HepG2 (cell line): ENCODE data around the gene HIPK4. TPM values are rescaled to one million over a fixed set of nuclear protein-coding genes. Genes with fewer than 3 reads are reported as not detected.

ENCODE experiments used
- ARHGAP35 ChIP-seq: sonication (generic); formaldehyde crosslinking; IDR thresholded peaks from 2 replicates; pipeline ENCODE4 v1.9.0; 2022; ENCODE audit warnings: mild to moderate bottlenecking, inconsistent platforms, moderate library complexity, missing genetic modification reagents, borderline replicate concordance
- ATF2 ChIP-seq: sonication (generic); formaldehyde crosslinking; IDR thresholded peaks from 2 replicates; pipeline ENCODE4 v1.4.0; 2020; ENCODE audit warnings: missing genetic modification reagents
- ELF3 ChIP-seq: IDR thresholded peaks from 2 replicates; pipeline ENCODE4 v1.6.1; 2016; ENCODE audit warnings: missing genetic modification reagents, missing compliant biosample characterization
- EP300 ChIP-seq, 3 experiments: sonication (generic) in 1 of 3; formaldehyde crosslinking in 1 of 3; IDR thresholded peaks; 2 replicates each; pipeline versions ENCODE4 v1.5.1 to v1.6.1; 2011 to 2020; ENCODE audit warnings: low read depth in 2 of 3, low read length in 2 of 3, borderline replicate concordance in 1 of 3, improper control_type of control experiment in 1 of 3, mild to moderate bottlenecking in 1 of 3, missing genetic modification reagents in 1 of 3, moderate library complexity in 1 of 3
- FOXP4 ChIP-seq: sonication (generic); formaldehyde crosslinking; IDR thresholded peaks from 2 replicates; pipeline ENCODE4 v1.4.0; 2020; ENCODE audit warnings: missing genetic modification reagents
- HMG20B ChIP-seq: conservative IDR thresholded peaks from 2 replicates; pipeline ENCODE4 v1.6.1; 2016; ENCODE audit warnings: missing genetic modification reagents, missing compliant biosample characterization
- HMGXB4 ChIP-seq, 2 experiments: sonication (generic) in 1 of 2; formaldehyde crosslinking in 1 of 2; IDR thresholded peaks; 2 replicates each; pipeline versions ENCODE4 v1.4.0 to v1.6.1; 2018 to 2020; ENCODE audit warnings: missing genetic modification reagents in 2 of 2, borderline replicate concordance in 1 of 2, low read depth in 1 of 2, mild to moderate bottlenecking in 1 of 2, missing biosample characterization in 1 of 2
- KLF11 ChIP-seq: IDR thresholded peaks from 2 replicates; pipeline ENCODE4 v1.6.1; 2016; ENCODE audit warnings: missing compliant biosample characterization
- KLF9 ChIP-seq: IDR thresholded peaks from 2 replicates; pipeline ENCODE4 v1.6.1; 2016; ENCODE audit warnings: low read depth
- MEF2D ChIP-seq: sonication (generic); formaldehyde crosslinking; IDR thresholded peaks from 2 replicates; pipeline ENCODE4 v1.5.1; 2020; ENCODE audit warnings: mild to moderate bottlenecking, missing genetic modification reagents
- NCOR1 ChIP-seq: fragments of 200-600 bp; sonication (generic); IDR thresholded peaks from 2 replicates; pipeline ENCODE4 v1.7.0; 2017; ENCODE audit warnings: antibody characterized with exemption, low read length, borderline replicate concordance
- NFYB ChIP-seq: sonication (generic); formaldehyde crosslinking; IDR thresholded peaks from 2 replicates; pipeline ENCODE4 v1.4.0; 2020; ENCODE audit warnings: missing genetic modification reagents
- NR0B2 ChIP-seq: sonication (generic); formaldehyde crosslinking; IDR thresholded peaks from 2 replicates; pipeline ENCODE4 v1.4.0; 2020; ENCODE audit warnings: mild to moderate bottlenecking, missing genetic modification reagents
- PHF8 ChIP-seq: sonication (generic); formaldehyde crosslinking; IDR thresholded peaks from 2 replicates; pipeline ENCODE4 v1.5.0; 2020; ENCODE audit warnings: missing genetic modification reagents
- RFXANK ChIP-seq: IDR thresholded peaks from 2 replicates; pipeline ENCODE4 v1.6.1; 2016
- SAFB2 ChIP-seq: sonication (generic); formaldehyde crosslinking; IDR thresholded peaks from 2 replicates; pipeline ENCODE4 v1.5.1; 2020; ENCODE audit warnings: missing genetic modification reagents, low read depth, mild to moderate bottlenecking, borderline replicate concordance
- SMAD9 ChIP-seq: sonication (generic); formaldehyde crosslinking; IDR thresholded peaks from 2 replicates; pipeline ENCODE4 v1.5.1; 2020; ENCODE audit warnings: mild to moderate bottlenecking, missing genetic modification reagents
- SNAI1 ChIP-seq: sonication (generic); formaldehyde crosslinking; IDR thresholded peaks from 2 replicates; pipeline ENCODE4 v1.5.0; 2020; ENCODE audit warnings: mild to moderate bottlenecking, missing genetic modification reagents, borderline replicate concordance
- ZBTB7B ChIP-seq: sonication (generic); formaldehyde crosslinking; IDR thresholded peaks from 2 replicates; pipeline ENCODE4 v1.4.0; 2020; ENCODE audit warnings: missing genetic modification reagents
- ZFY ChIP-seq: sonication (generic); formaldehyde crosslinking; IDR thresholded peaks from 2 replicates; pipeline ENCODE4 v1.4.0; 2020; ENCODE audit warnings: missing genetic modification reagents
- ZFYVE20 ChIP-seq: sonication (generic); formaldehyde crosslinking; IDR thresholded peaks from 2 replicates; pipeline ENCODE4 v1.8.0; 2023; ENCODE audit warnings: low read depth, mild to moderate bottlenecking, moderate library complexity, missing genetic modification reagents, borderline replicate concordance
- ZNF274 ChIP-seq: sonication (generic); formaldehyde crosslinking; IDR thresholded peaks from 2 replicates; pipeline ENCODE4 v1.5.1; 2020; ENCODE audit warnings: mild to moderate bottlenecking, missing genetic modification reagents
- ZNF557 ChIP-seq: sonication (generic); formaldehyde crosslinking; IDR thresholded peaks from 2 replicates; pipeline ENCODE4 v1.4.0; 2020; ENCODE audit warnings: missing genetic modification reagents
- ZNF670 ChIP-seq: sonication (generic); formaldehyde crosslinking; IDR thresholded peaks from 2 replicates; pipeline ENCODE4 v1.8.0; 2022; ENCODE audit warnings: mild to moderate bottlenecking, missing genetic modification reagents, borderline replicate concordance
- polyA plus RNA-seq, 8 experiments: library from polyadenylated mRNA; depleted of rRNA in 3 of 8; stranded (reverse) in 7 of 8; unstranded in 1 of 8; fragments of >200 nt; fragmentation: Illumina TruSeq in 4 of 8; extraction: Trizol in 4 of 8; gene quantifications; 2 replicates each; pipeline versions ENCODE4 v1.2.1 to v1.2.3, GENCODE V29; 2011 to 2016; ENCODE audit warnings: low read depth in 4 of 8, missing spikeins in 1 of 8, mixed read lengths in 1 of 8; ENCODE audit not compliant: insufficient read depth in 1 of 8
- total RNA-seq, 5 experiments: library from RNA; depleted of rRNA; stranded (reverse); fragments of >200 nt; fragmentation: Illumina TruSeq; extraction: Trizol; gene quantifications; 2 replicates each; pipeline ENCODE4 v1.2.3, GENCODE V29; 2016; ENCODE audit warnings: low read depth in 1 of 5

The HIPK4 gene
- total and polyA plus RNA-seq, 2 of the 13 experiments (the other 11 are each of a cell fraction or from before 2014, with no cell fraction given), result 0.03 TPM; not detected in 1

- no peak; a peak in 1 of 4 replicates for TF ChIP-seq HMGXB4 (CRISPR knock-in tag; IDR thresholded peaks at IDR 0.05; ENCODE audit: borderline replicate concordance in 1 of 2, low read depth in 1 of 2)
- peak; percentile 60 for TF ChIP-seq PHF8 (CRISPR knock-in tag)
- TF ChIP-seq EP300 (IDR thresholded peaks at IDR 0.05; ENCODE audit: low read depth in 2 of 2, low read length in 2 of 2), result no peak
- TF ChIP-seq EP300 (CRISPR knock-in tag; IDR thresholded peaks at IDR 0.05; ENCODE audit: borderline replicate concordance), result no peak
- TF ChIP-seq ARHGAP35 (CRISPR knock-in tag), result 0 out of 2 replicates have a peak, but pooled peaks have one; percentile 7
- no peak for TF ChIP-seq KLF9 (CRISPR knock-in tag)
- TF ChIP-seq HMG20B (CRISPR knock-in tag), result 0 out of 2 replicates have a peak, but pooled peaks have one; percentile 41
- TF ChIP-seq ZFY, result peak; percentile 59
- TF ChIP-seq FOXP4 (CRISPR knock-in tag), result peak; percentile 34
- TF ChIP-seq NFYB (CRISPR knock-in tag), result no peak
- no peak for TF ChIP-seq SAFB2 (CRISPR knock-in tag)
- TF ChIP-seq KLF11 (CRISPR knock-in tag), result no peak
- no peak for TF ChIP-seq NCOR1
- TF ChIP-seq ZFYVE20 (CRISPR knock-in tag), result no peak
- 0 out of 2 replicates have a peak, but pooled peaks have one; percentile 11 for TF ChIP-seq ZNF557 (CRISPR knock-in tag)
- no peak for TF ChIP-seq SNAI1 (CRISPR knock-in tag)
- TF ChIP-seq SMAD9 (CRISPR knock-in tag), result no peak
- TF ChIP-seq ZBTB7B (CRISPR knock-in tag), result no peak
- no peak for TF ChIP-seq RFXANK (CRISPR knock-in tag)
- no peak for TF ChIP-seq MEF2D (CRISPR knock-in tag)
- no peak for TF ChIP-seq ZNF274
- no peak for TF ChIP-seq NR0B2 (CRISPR knock-in tag)
- no peak for TF ChIP-seq ZNF670
- TF ChIP-seq ELF3 (CRISPR knock-in tag), result 0 out of 2 replicates have a peak, but pooled peaks have one; percentile 38
- TF ChIP-seq ATF2, result 0 out of 2 replicates have a peak, but pooled peaks have one; percentile 11
Observed at GRCh38 chr19:40433391-40434216, 43.6 kb upstream of the HIPK4 start (continued).
